B cell (primary cell): Measurements from ENCODE around the gene DAGLB.

Source experiments
- EZH2 ChIP-seq: IDR thresholded peaks from 2 replicates; pipeline ENCODE4 v1.6.1; 2012; ENCODE audit warnings: borderline replicate concordance, low read depth, mild to moderate bottlenecking, moderate library complexity, low read length; ENCODE audit not compliant: insufficient read depth, poor library complexity, severe bottlenecking
- TF ChIP-seq, protein P1 (sequence below): fragments of 200-600 bp; IDR thresholded peaks from one replicate; pipeline ENCODE4 v1.8.0; 2022; ENCODE audit warnings: antibody characterized with exemption, mild to moderate bottlenecking

DNA sequence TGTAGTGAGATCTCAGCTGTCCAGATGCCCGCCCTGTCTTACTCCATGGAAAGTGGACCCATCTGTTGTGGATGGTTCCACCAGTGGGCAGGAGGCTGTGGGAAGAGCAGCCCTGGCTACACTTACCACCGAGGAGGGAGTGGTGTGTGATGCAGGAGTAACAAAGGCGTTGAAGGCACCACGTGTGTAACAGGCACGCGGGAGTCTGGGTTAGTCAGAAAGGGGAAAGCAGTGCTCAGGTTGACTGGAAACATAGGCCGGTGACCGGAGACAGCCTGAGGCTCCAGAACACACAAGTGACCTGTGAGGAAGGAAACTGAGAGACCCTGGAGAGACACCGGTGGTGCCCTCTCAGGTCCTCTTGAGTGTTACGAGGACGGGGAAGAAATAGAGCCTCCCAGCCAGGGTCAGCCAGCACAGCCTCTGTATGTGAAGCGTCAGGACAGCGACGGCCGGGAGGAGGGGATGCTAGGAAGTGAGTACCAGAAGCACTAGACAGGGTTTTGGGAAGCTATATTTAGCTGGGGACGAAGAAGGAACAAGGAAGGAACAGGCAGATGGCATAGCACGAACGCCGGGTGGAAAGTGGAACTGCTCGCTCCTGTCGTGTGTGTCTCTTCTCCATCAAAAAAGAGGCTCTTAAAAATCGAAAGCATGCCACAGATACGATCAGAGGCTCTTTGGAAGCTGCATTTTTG, 51.7 kb downstream of the DAGLB start:
- TF ChIP-seq, protein P1, sequence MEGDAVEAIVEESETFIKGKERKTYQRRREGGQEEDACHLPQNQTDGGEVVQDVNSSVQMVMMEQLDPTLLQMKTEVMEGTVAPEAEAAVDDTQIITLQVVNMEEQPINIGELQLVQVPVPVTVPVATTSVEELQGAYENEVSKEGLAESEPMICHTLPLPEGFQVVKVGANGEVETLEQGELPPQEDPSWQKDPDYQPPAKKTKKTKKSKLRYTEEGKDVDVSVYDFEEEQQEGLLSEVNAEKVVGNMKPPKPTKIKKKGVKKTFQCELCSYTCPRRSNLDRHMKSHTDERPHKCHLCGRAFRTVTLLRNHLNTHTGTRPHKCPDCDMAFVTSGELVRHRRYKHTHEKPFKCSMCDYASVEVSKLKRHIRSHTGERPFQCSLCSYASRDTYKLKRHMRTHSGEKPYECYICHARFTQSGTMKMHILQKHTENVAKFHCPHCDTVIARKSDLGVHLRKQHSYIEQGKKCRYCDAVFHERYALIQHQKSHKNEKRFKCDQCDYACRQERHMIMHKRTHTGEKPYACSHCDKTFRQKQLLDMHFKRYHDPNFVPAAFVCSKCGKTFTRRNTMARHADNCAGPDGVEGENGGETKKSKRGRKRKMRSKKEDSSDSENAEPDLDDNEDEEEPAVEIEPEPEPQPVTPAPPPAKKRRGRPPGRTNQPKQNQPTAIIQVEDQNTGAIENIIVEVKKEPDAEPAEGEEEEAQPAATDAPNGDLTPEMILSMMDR, result no peak
- TF ChIP-seq EZH2, result no peak
